Panc1 (cell line): ENCODE data around the gene TRERF1.

Experiments
- CTCF ChIP-seq: fragments of 450-650 bp; IDR thresholded peaks from 2 replicates; pipeline ENCODE4 v1.5.1; 2017; ENCODE audit warnings: mild to moderate bottlenecking
- REST ChIP-seq, 2 experiments: IDR thresholded peaks; 2 replicates each; pipeline ENCODE4 v1.6.1; 2011 to 2012; ENCODE audit warnings: low read depth in 2 of 2, control low read depth in 1 of 2, low read length in 1 of 2, mild to moderate bottlenecking in 1 of 2, moderate library complexity in 1 of 2; ENCODE audit not compliant: insufficient read depth in 1 of 2
- SIN3A ChIP-seq: IDR thresholded peaks from 2 replicates; pipeline ENCODE4 v1.6.1; 2012; ENCODE audit warnings: low read depth, mild to moderate bottlenecking, low read length, moderate library complexity, borderline replicate concordance; ENCODE audit not compliant: insufficient read depth

GRCh38 chr6:42194056-42194455 lies 257.7 kb downstream of the TRERF1 start:
- TF ChIP-seq CTCF (no peak), REST (IDR thresholded peaks at IDR 0.05; ENCODE audit: insufficient read depth in 1 of 2, low read depth in 2 of 2, low read length in 1 of 2) (no peak), SIN3A (no peak)
